K562 (cell line): ENCODE measurements around the gene IRS1.

Experiments used
- EZH2 ChIP-seq: IDR thresholded peaks from 2 replicates; pipeline ENCODE4 v1.6.1; 2012; ENCODE audit warnings: low read depth, mild to moderate bottlenecking, inconsistent platforms, low read length, borderline replicate concordance
- GABPA ChIP-seq: fragments of 200-800 bp; sonication (Bioruptor generic); conservative IDR thresholded peaks from 2 replicates; pipeline ENCODE4 v1.6.1; 2016; ENCODE audit warnings: low read depth, missing genetic modification characterization, missing compliant biosample characterization
- JUNB ChIP-seq: fragments of 450-650 bp; formaldehyde crosslinking; conservative IDR thresholded peaks from 2 replicates; pipeline ENCODE4 v1.4.0; 2020; ENCODE audit warnings: mild to moderate bottlenecking
- KDM1A ChIP-seq, 2 experiments: fragments of 450-650 bp; IDR thresholded peaks; 2 replicates each; pipeline ENCODE4 v1.6.1; 2016; ENCODE audit warnings: mild to moderate bottlenecking in 2 of 2
- MAFK ChIP-seq: IDR thresholded peaks from 2 replicates; pipeline ENCODE4 v1.6.1; 2011; ENCODE audit warnings: low read length, improper control_type of control experiment
- MEF2A ChIP-seq: IDR thresholded peaks from 2 replicates; pipeline ENCODE4 v1.6.1; 2011; ENCODE audit warnings: low read depth, mild to moderate bottlenecking, low read length, moderate library complexity; ENCODE audit not compliant: control insufficient read depth
- POLR2AphosphoS5 ChIP-seq: IDR thresholded peaks from 2 replicates; pipeline ENCODE4 v1.6.1; 2011; ENCODE audit warnings: mild to moderate bottlenecking, low read depth, low read length, moderate library complexity; ENCODE audit not compliant: control insufficient read depth, insufficient read depth
- RB1 ChIP-seq: fragments of 450-650 bp; IDR thresholded peaks from 2 replicates; pipeline ENCODE4 v1.6.1; 2017; ENCODE audit warnings: low read depth, mild to moderate bottlenecking
- SIN3A ChIP-seq, 2 experiments: fragments of 150-350 bp in 1 of 2; IDR thresholded peaks; 2 replicates each; pipeline ENCODE4 v1.6.1; 2011 to 2016; ENCODE audit warnings: borderline replicate concordance in 2 of 2, low read depth in 2 of 2, low read length in 2 of 2, mild to moderate bottlenecking in 2 of 2, moderate library complexity in 2 of 2; ENCODE audit not compliant: control insufficient read depth in 1 of 2
- ZNF764 ChIP-seq: fragments of 250-450 bp; sonication (Bioruptor Pico); IDR thresholded peaks from 2 replicates; pipeline ENCODE4 v1.4.0; 2020; ENCODE audit warnings: low read depth, mild to moderate bottlenecking, moderate library complexity
- TF ChIP-seq, protein P1 (sequence below), 3 experiments: IDR thresholded peaks in 2 of 3; conservative IDR thresholded peaks in 1 of 3; 2 replicates each; pipeline ENCODE4 v1.5.1; 2011 to 2012; ENCODE audit warnings: low read length in 3 of 3, mild to moderate bottlenecking in 3 of 3, control low read depth in 2 of 3, improper control_type of control experiment in 1 of 3, inconsistent platforms in 1 of 3, low read depth in 1 of 3, mixed read lengths in 1 of 3, moderate library complexity in 1 of 3; ENCODE audit not compliant: insufficient read depth in 2 of 3
- TF ChIP-seq, protein P2 (sequence below), 2 experiments: IDR thresholded peaks; 2 replicates each; pipeline ENCODE4 v1.6.1; 2011; ENCODE audit warnings: borderline replicate concordance in 1 of 2, control low read depth in 1 of 2, low read depth in 1 of 2, low read length in 1 of 2, mild to moderate bottlenecking in 1 of 2, mixed read lengths in 1 of 2, moderate library complexity in 1 of 2; ENCODE audit not compliant: insufficient read depth in 1 of 2, insufficient read length in 1 of 2, poor library complexity in 1 of 2, severe bottlenecking in 1 of 2; ENCODE audit errors: extremely low read depth in 1 of 2

DNA sequence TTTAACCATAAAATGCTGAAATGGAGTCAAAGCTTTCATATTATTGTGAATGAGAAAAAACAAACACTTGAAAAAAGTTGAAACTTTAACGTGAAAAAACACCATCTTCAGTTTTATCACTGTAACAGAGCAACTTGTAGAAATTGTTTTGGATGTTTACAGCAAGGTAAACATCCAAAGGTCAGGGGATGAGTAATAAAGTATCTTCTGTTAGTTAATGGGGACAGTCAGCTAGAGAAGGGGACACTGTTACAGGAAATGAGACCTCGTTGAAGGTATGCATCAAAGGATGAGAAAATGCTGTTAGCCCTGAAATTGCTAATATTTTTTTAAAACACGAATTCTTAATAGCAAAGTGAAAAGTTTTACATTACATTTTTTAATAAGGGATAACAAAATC, 39.1 kb upstream of the IRS1 start:
- TF ChIP-seq, protein P1, sequence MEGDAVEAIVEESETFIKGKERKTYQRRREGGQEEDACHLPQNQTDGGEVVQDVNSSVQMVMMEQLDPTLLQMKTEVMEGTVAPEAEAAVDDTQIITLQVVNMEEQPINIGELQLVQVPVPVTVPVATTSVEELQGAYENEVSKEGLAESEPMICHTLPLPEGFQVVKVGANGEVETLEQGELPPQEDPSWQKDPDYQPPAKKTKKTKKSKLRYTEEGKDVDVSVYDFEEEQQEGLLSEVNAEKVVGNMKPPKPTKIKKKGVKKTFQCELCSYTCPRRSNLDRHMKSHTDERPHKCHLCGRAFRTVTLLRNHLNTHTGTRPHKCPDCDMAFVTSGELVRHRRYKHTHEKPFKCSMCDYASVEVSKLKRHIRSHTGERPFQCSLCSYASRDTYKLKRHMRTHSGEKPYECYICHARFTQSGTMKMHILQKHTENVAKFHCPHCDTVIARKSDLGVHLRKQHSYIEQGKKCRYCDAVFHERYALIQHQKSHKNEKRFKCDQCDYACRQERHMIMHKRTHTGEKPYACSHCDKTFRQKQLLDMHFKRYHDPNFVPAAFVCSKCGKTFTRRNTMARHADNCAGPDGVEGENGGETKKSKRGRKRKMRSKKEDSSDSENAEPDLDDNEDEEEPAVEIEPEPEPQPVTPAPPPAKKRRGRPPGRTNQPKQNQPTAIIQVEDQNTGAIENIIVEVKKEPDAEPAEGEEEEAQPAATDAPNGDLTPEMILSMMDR (IDR thresholded peaks at IDR 0.05 in 2 of 3, conservative IDR thresholded peaks at IDR 0.05 in 1 of 3; ENCODE audit: insufficient read depth in 2 of 3, low read depth in 1 of 3, low read length in 3 of 3) = no peak
- TF ChIP-seq ZNF764 (no peak), GABPA (tag) (no peak), RB1 (no peak), POLR2AphosphoS5 (no peak), MEF2A (no peak), JUNB (CRISPR knock-in tag) (no peak), KDM1A (IDR thresholded peaks at IDR 0.05) (no peak), MAFK (no peak), SIN3A (IDR thresholded peaks at IDR 0.05; ENCODE audit: borderline replicate concordance in 2 of 2, control insufficient read depth in 1 of 2, low read depth in 2 of 2, low read length in 2 of 2) (no peak), EZH2 (no peak)
- TF ChIP-seq, protein P2, sequence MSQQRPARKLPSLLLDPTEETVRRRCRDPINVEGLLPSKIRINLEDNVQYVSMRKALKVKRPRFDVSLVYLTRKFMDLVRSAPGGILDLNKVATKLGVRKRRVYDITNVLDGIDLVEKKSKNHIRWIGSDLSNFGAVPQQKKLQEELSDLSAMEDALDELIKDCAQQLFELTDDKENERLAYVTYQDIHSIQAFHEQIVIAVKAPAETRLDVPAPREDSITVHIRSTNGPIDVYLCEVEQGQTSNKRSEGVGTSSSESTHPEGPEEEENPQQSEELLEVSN (IDR thresholded peaks at IDR 0.05; ENCODE audit: borderline replicate concordance in 1 of 2, extremely low read depth in 1 of 2, insufficient read depth in 1 of 2, insufficient read length in 1 of 2, low read depth in 1 of 2, low read length in 1 of 2, poor library complexity in 1 of 2, severe bottlenecking in 1 of 2) = no peak
